ENCODE results near the gene CRELD2.

The CRELD2 gene

DNA sequence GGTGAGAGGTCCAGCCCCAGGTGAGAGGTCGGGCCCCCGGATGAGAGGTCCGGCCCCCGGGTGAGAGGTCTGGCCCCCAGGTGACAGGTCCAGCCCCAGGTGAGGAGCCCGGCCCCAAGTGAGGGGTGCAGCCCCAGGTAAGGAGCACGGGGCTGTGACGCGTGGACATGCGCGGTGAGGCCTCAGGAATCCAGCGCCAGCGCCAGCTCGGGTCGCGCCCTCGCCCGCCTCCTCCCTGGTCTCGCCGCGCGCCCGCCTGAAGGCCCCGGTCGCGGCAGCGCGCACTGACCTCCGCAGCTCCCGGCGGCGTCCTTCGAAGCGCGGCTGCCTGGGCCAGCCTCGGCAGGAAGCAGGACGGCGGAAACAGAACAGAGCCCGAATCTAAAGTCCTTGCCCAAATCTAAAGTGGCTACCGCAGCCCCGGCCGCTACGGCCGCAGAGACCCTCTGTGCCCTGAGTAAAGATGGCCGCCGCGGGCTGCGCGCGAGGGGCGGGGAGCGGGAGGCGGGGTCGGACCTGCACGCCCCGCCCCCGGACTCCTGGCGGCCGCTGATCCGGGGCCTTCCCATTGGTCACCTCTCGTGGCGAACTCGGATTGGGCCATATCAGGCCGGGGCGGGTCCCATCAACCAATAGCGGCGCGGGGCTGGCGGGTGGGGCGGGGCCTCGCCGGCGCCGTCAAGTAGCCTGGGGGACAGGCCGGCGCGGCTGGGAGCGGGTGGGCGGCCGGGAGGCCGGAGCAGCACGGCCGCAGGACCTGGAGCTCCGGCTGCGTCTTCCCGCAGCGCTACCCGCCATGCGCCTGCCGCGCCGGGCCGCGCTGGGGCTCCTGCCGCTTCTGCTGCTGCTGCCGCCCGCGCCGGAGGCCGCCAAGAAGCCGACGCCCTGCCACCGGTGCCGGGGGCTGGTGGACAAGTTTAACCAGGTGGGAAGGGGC is at the start of gene CRELD2, which contains the start of gene ALG12:
TSS of gene CRELD2 (plus strand) at position 661 of the 937 bp plus-strand sequence. CDS start at position 797, 136 bp downstream.
TSS of gene ALG12 (minus strand) at position 465 of the 937 bp plus-strand sequence. CDS start 4,673 bp downstream, outside the sequence.
- Histone ChIP-seq H3K4me1 (ENCODE audit: control insufficient read depth, insufficient read depth, low read length) (peaks cover 28% of the 10 kb centered on the region), H3K9ac (ENCODE audit: low read length in 2 of 2) (peak within 1 kb of the TSS; percentile 84 to 87), H3K27me3 (ENCODE audit: control insufficient read depth in 1 of 2, insufficient read depth in 2 of 2, low read length in 2 of 2) (no peaks in the 10 kb centered on the region), H3K4me3 (ENCODE audit: low read length in 2 of 2) (peak within 1 kb of the TSS; percentile 77 to 82), H3K36me3 (ENCODE audit: control insufficient read depth in 2 of 2, insufficient read depth in 2 of 2, low read length in 2 of 2) (peaks cover 8 to 12% of the 10 kb centered on the region in 2 donors), H3K9me3 (ENCODE audit: control insufficient read depth in 2 of 2, low read length in 2 of 2) (no peaks in the 10 kb centered on the region), H3K27ac (ENCODE audit: low read length) (peak within 1 kb of the TSS; percentile 88)

GRCh38 chr22:49869086-49869830 is 49.2 kb upstream of the CRELD2 start:
- Histone ChIP-seq H3K27me3 (ENCODE audit: control insufficient read depth in 1 of 2, insufficient read depth in 2 of 2, low read length in 2 of 2) (no peaks in the 10 kb centered on the region), H3K36me3 (ENCODE audit: control insufficient read depth in 2 of 2, insufficient read depth in 2 of 2, low read length in 2 of 2) (peaks cover 5% of the 10 kb centered on the region in 2 donors), H3K27ac (ENCODE audit: low read length) (no peak overlapping the region), H3K4me1 (ENCODE audit: control insufficient read depth, insufficient read depth, low read length) (no peaks in the 10 kb centered on the region), H3K9ac (ENCODE audit: low read length in 2 of 2) (no peak overlapping the region), H3K9me3 (ENCODE audit: control insufficient read depth in 2 of 2, low read length in 2 of 2) (peaks cover 6 to 35% of the 10 kb centered on the region in 2 donors), H3K4me3 (ENCODE audit: low read length in 2 of 2) (no peak overlapping the region)

- Histone ChIP-seq H3K4me1 (ENCODE audit: control insufficient read depth, insufficient read depth, low read length) (no peaks in the 10 kb centered on the region), H3K36me3 (ENCODE audit: control insufficient read depth in 2 of 2, insufficient read depth in 2 of 2, low read length in 2 of 2) (peaks cover 5% of the 10 kb centered on the region in 2 donors), H3K27ac (ENCODE audit: low read length) (no peak overlapping the region), H3K27me3 (ENCODE audit: control insufficient read depth in 1 of 2, insufficient read depth in 2 of 2, low read length in 2 of 2) (no peaks in the 10 kb centered on the region), H3K9ac (ENCODE audit: low read length in 2 of 2) (no peak overlapping the region), H3K4me3 (ENCODE audit: low read length in 2 of 2) (no peak overlapping the region), H3K9me3 (ENCODE audit: control insufficient read depth in 2 of 2, low read length in 2 of 2) (peaks cover 6 to 35% of the 10 kb centered on the region in 2 donors)
Observed at GRCh38 chr22:49869845-49870712, 48.4 kb upstream of the CRELD2 start.

DNA sequence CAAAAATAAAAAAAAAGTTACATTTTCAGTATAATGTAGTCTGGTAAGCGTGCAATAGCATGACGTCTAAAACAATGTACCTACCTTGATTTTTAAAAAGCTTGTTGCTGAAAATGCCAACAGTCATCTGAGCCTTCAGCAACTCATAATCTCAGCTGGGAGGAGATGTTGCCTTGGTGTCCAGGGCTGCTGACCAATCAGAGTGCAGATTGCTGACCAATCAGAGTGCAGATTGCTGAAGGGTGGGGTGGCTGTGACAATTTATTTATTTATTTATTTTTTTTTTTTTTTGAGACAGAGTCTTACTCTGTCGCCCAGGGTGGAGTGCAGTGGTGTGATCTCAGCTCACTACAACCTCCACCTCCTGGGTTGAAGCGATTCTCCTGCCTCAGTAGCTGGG is 47.0 kb upstream of the CRELD2 start:
- no peak overlapping the region for H3K9ac ChIP-seq (ENCODE audit: low read length in 2 of 2)
- H3K4me3 ChIP-seq (ENCODE audit: low read length in 2 of 2): no peak overlapping the region
- peaks cover 5% of the 10 kb centered on the region in 2 donors for H3K36me3 ChIP-seq (ENCODE audit: control insufficient read depth in 2 of 2, insufficient read depth in 2 of 2, low read length in 2 of 2)
- H3K4me1 ChIP-seq (ENCODE audit: control insufficient read depth, insufficient read depth, low read length): no peaks in the 10 kb centered on the region
- H3K9me3 ChIP-seq (ENCODE audit: control insufficient read depth in 2 of 2, low read length in 2 of 2): peaks cover 6 to 27% of the 10 kb centered on the region in 2 donors
- no peak overlapping the region for H3K27ac ChIP-seq (ENCODE audit: low read length)
- H3K27me3 ChIP-seq (ENCODE audit: control insufficient read depth in 1 of 2, insufficient read depth in 2 of 2, low read length in 2 of 2): no peaks in the 10 kb centered on the region

DNA sequence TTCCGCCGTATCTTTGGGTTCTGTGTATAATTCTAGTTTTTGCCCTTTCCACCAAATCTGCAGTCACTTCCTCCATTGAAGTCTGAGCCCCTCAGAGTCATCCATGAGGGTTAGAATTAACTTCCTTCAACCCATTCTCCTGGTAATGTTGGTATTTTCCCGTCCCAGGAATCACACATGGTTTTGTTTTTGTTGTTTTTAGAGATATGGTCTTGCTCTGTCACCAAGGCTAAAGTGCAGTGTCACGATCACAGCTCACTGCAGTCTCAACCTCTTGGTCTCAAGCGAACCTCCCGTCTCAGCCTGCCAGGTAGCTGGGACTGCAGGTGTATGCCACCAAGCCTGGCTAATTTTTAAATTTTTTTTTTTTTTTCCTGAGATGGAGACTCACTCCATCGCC is 46.1 kb upstream of the CRELD2 start:
- H3K27ac ChIP-seq (ENCODE audit: low read length): no peak overlapping the region
- H3K4me1 ChIP-seq (ENCODE audit: control insufficient read depth, insufficient read depth, low read length): no peaks in the 10 kb centered on the region
- H3K4me3 ChIP-seq (ENCODE audit: low read length in 2 of 2): no peak overlapping the region
- H3K36me3 ChIP-seq (ENCODE audit: control insufficient read depth in 2 of 2, insufficient read depth in 2 of 2, low read length in 2 of 2): peaks cover 5% of the 10 kb centered on the region in 2 donors
- peaks cover 6 to 18% of the 10 kb centered on the region in 2 donors for H3K9me3 ChIP-seq (ENCODE audit: control insufficient read depth in 2 of 2, low read length in 2 of 2)
- no peaks in the 10 kb centered on the region for H3K27me3 ChIP-seq (ENCODE audit: control insufficient read depth in 1 of 2, insufficient read depth in 2 of 2, low read length in 2 of 2)
- no peak overlapping the region for H3K9ac ChIP-seq (ENCODE audit: low read length in 2 of 2)

DNA sequence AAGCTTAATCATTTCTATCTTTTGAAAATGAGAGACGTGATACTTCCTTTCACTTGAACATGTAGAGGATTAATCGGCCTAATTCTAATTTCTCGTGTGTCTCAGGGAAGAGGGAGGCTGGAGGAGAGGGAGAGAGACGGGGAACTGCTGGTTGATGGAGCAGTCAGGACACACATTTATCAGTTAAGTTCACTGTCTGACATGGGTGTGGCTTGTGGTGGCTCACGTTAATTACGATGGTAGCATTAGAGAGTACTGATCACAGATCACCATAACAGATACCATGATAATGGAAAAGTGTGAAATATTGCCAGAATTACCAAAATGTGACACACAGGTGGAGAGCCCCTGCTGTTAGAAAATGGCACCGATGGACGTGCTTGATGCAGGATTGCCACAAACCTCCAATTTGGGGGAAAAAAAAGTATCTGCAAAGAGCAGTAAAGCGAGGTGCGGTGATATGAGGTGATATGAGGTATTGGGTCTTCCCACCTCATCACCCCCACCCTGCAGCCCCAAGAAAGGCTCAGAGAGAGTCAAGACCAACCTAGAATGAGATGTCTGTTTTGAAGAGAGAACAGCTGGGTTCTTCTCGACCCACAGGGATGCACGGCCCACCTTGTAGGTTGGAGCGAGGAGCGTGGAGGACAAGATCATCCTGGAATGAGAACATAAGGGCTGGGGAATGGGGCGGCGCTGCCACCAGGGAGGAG is 45.0 kb upstream of the CRELD2 start:
- Histone ChIP-seq H3K36me3 (ENCODE audit: control insufficient read depth in 2 of 2, insufficient read depth in 2 of 2, low read length in 2 of 2) (peaks cover 4 to 5% of the 10 kb centered on the region in 2 donors), H3K27ac (ENCODE audit: low read length) (no peak overlapping the region)

GRCh38 chr22:49877642-49878041 is 40.8 kb upstream of the CRELD2 start:
- H3K4me1 ChIP-seq (ENCODE audit: control insufficient read depth, insufficient read depth, low read length): no peaks in the 10 kb centered on the region
- H3K27me3 ChIP-seq (ENCODE audit: control insufficient read depth in 1 of 2, insufficient read depth in 2 of 2, low read length in 2 of 2): no peaks in the 10 kb centered on the region
- peaks cover 0 to 4% of the 10 kb centered on the region in 2 donors for H3K9me3 ChIP-seq (ENCODE audit: control insufficient read depth in 2 of 2, low read length in 2 of 2)
- H3K9ac ChIP-seq (ENCODE audit: low read length in 2 of 2): no peak overlapping the region
- peaks cover 0 to 2% of the 10 kb centered on the region in 2 donors for H3K36me3 ChIP-seq (ENCODE audit: control insufficient read depth in 2 of 2, insufficient read depth in 2 of 2, low read length in 2 of 2)
- H3K27ac ChIP-seq (ENCODE audit: low read length): no peak overlapping the region
- no peak overlapping the region for H3K4me3 ChIP-seq (ENCODE audit: low read length in 2 of 2)

More for the DNA sequence above, 45.0 kb upstream of the CRELD2 start:
- Histone ChIP-seq H3K4me1 (ENCODE audit: control insufficient read depth, insufficient read depth, low read length) (no peaks in the 10 kb centered on the region), H3K4me3 (ENCODE audit: low read length in 2 of 2) (no peak overlapping the region), H3K27me3 (ENCODE audit: control insufficient read depth in 1 of 2, insufficient read depth in 2 of 2, low read length in 2 of 2) (no peaks in the 10 kb centered on the region), H3K9me3 (ENCODE audit: control insufficient read depth in 2 of 2, low read length in 2 of 2) (peaks cover 6 to 12% of the 10 kb centered on the region in 2 donors), H3K9ac (ENCODE audit: low read length in 2 of 2) (no peak overlapping the region)

GRCh38 chr22:49878206-49878605 is 40.2 kb upstream of the CRELD2 start:
- H3K36me3 ChIP-seq (ENCODE audit: control insufficient read depth in 2 of 2, insufficient read depth in 2 of 2, low read length in 2 of 2): peaks cover 0 to 2% of the 10 kb centered on the region in 2 donors
- no peak overlapping the region for H3K9ac ChIP-seq (ENCODE audit: low read length in 2 of 2)
- no peaks in the 10 kb centered on the region for H3K4me1 ChIP-seq (ENCODE audit: control insufficient read depth, insufficient read depth, low read length)
- peaks cover 0 to 4% of the 10 kb centered on the region in 2 donors for H3K9me3 ChIP-seq (ENCODE audit: control insufficient read depth in 2 of 2, low read length in 2 of 2)
- H3K27ac ChIP-seq (ENCODE audit: low read length): no peak overlapping the region
- no peaks in the 10 kb centered on the region for H3K27me3 ChIP-seq (ENCODE audit: control insufficient read depth in 1 of 2, insufficient read depth in 2 of 2, low read length in 2 of 2)
- no peak overlapping the region for H3K4me3 ChIP-seq (ENCODE audit: low read length in 2 of 2)

DNA sequence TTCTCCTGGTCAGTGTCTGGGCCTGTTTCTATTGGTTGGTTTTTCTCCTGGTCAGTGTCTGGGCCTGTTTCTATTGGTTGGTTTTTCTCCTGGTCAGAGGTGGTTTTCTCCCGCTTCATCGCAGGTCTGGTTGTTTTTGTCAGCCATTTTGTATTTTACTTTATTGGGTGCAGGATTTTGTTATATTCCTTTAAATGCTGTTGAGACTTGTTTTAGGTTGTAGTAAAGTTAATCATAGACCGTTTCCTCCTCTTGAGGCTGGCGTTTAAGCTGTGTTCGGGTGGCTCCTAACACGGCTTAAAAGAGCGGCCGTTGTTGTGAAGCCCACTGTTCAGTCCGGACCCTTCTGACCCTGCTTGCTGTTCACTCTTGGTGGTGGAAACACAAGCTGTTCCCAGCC is 38.6 kb upstream of the CRELD2 start:
- Histone ChIP-seq H3K4me1 (ENCODE audit: control insufficient read depth, insufficient read depth, low read length) (no peaks in the 10 kb centered on the region), H3K27ac (ENCODE audit: low read length) (no peak overlapping the region), H3K9ac (ENCODE audit: low read length in 2 of 2) (no peak overlapping the region), H3K4me3 (ENCODE audit: low read length in 2 of 2) (no peak overlapping the region), H3K27me3 (ENCODE audit: control insufficient read depth in 1 of 2, insufficient read depth in 2 of 2, low read length in 2 of 2) (no peaks in the 10 kb centered on the region), H3K9me3 (ENCODE audit: control insufficient read depth in 2 of 2, low read length in 2 of 2) (peaks cover 0 to 4% of the 10 kb centered on the region in 2 donors), H3K36me3 (ENCODE audit: control insufficient read depth in 2 of 2, insufficient read depth in 2 of 2, low read length in 2 of 2) (peaks cover 0 to 5% of the 10 kb centered on the region in 2 donors)

All from stomach smooth muscle (tissue), 2 donors.